HL-60/S4 (cell line): ENCODE measurements around the gene TMEM131L.

Experiments
- in situ Hi-C: fragments of 300-500 bp; cut with MboI; formaldehyde crosslinking; loops from 2 replicates; pipeline ENCODE4 v1.14.3; 2022; ENCODE audit warnings: low sequenced_read_pairs

Gene TMEM131L

DNA sequence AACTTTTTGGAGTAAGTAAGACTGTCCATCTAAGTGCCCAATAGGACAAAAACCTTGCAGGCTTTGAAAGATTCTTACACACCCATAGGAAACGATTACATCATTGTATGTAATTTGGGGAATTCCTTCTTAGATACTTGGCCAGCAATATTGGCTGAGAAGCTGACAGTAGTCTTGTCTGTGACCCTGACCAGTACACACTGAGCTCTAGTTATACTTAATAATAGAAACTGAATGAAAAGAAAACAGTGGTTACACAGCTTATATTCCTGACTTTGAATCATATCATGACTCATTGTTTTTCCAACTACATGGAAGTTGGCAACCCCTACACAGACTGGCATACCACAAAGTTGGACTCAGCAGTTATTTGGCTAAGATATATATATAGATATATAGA lies 210.8 kb downstream of the TMEM131L start:
- in situ Hi-C loops = no loop called here

GRCh38 chr4:153679486-153679885 lies 213.3 kb downstream of the TMEM131L start:
- in situ Hi-C loops = no loop called here

DNA sequence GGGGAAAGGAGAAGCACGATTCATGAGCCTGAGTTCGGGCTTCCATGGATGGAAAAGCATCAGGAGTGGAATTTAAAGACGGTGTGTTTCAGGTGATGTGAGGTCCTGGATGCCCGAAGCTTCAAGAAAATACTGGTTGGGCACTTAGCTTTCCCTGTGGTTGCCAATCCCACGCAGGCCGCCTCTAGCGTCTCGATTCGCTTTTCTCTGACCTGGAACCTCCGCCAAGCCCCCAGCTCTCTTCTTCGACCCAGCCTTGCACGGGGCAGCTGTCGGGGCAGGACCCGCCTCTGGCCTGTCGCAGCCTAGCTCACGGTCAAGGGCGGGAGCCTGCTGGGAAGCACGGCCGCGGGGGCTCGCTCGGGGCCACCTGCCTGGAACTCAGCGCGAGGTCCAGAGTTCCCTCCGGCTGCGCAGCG lies 217.6 kb downstream of the TMEM131L start:
- in situ Hi-C loops = no loop called here

GRCh38 chr4:153684182-153684970 lies 218.2 kb downstream of the TMEM131L start, which contains the start of gene TLR2:
TSS of gene TLR2 (plus strand) at chr4:153684280. CDS start at chr4:153702908, 18,628 bp downstream.
- in situ Hi-C loops = no loop called here

GRCh38 chr4:153684971-153685371 lies 218.8 kb downstream of the TMEM131L start:
- in situ Hi-C loops = no loop called here
